Endodermal cell (in vitro differentiated cells): ENCODE results near the gene GHRH. TPM values are rescaled to one million over a fixed set of nuclear protein-coding genes. Genes with fewer than 3 reads are reported as not detected.

Experiments
- DNase-seq: peaks from one replicate; pipeline ENCODE4 v3.0.0-alpha.2; 2017
- H3K27ac ChIP-seq: 2 replicates; pipeline ENCODE4 v1.5.1; 2013; ENCODE audit warnings: mild to moderate bottlenecking, low read depth, low read length, moderate library complexity
- H3K27me3 ChIP-seq: 2 replicates; pipeline ENCODE4 v1.6.1; 2013; ENCODE audit warnings: mild to moderate bottlenecking, low read length, moderate library complexity; ENCODE audit not compliant: insufficient read depth, control insufficient read depth, poor library complexity, severe bottlenecking
- H3K36me3 ChIP-seq: 2 replicates; pipeline ENCODE4 v1.7.0; 2013; ENCODE audit warnings: mild to moderate bottlenecking, low read length, moderate library complexity; ENCODE audit not compliant: control insufficient read depth, insufficient read depth
- H3K4me1 ChIP-seq: one replicate; pipeline ENCODE4 v1.7.0; 2013; ENCODE audit warnings: low read length; ENCODE audit not compliant: control insufficient read depth, insufficient read depth
- H3K4me3 ChIP-seq: 2 replicates; pipeline ENCODE4 v1.5.1; 2013; ENCODE audit warnings: mild to moderate bottlenecking, low read length, moderate library complexity
- H3K9ac ChIP-seq: 2 replicates; pipeline ENCODE4 v1.6.1; 2013; ENCODE audit warnings: mild to moderate bottlenecking, low read length, moderate library complexity; ENCODE audit not compliant: poor library complexity, severe bottlenecking; ENCODE audit errors: extremely low read depth
- H3K9me3 ChIP-seq: 2 replicates; pipeline ENCODE4 v1.6.1; 2013; ENCODE audit warnings: mild to moderate bottlenecking, low read length, moderate library complexity; ENCODE audit not compliant: control insufficient read depth
- H3K27ac Mint-ChIP-seq: 2 replicates; pipeline ENCODE4 v1.8.0; 2020; ENCODE audit warnings: mixed read lengths
- H3K27me3 Mint-ChIP-seq: 2 replicates; pipeline ENCODE4 v1.8.0; 2021; ENCODE audit warnings: mild to moderate bottlenecking, mixed read lengths; ENCODE audit not compliant: insufficient read depth
- H3K36me3 Mint-ChIP-seq: 2 replicates; pipeline ENCODE4 v1.8.0; 2020; ENCODE audit warnings: low read depth, mixed read lengths
- H3K4me1 Mint-ChIP-seq: 2 replicates; pipeline ENCODE4 v1.8.0; 2020; ENCODE audit warnings: mixed read lengths
- H3K4me3 Mint-ChIP-seq: 2 replicates; pipeline ENCODE4 v1.8.0; 2020; ENCODE audit warnings: mild to moderate bottlenecking, moderate library complexity, mixed read lengths
- H3K9me3 Mint-ChIP-seq: 2 replicates; pipeline ENCODE4 v1.8.0; 2020; ENCODE audit warnings: mild to moderate bottlenecking, mixed read lengths
- CTCF ChIP-seq: fragments of 200-600 bp; sonication (generic); conservative IDR thresholded peaks from 2 replicates; pipeline ENCODE4 v1.5.0; 2021; ENCODE audit warnings: antibody characterized with exemption, mild to moderate bottlenecking
- WGBS, 2 experiments: methylation state at CpG; one replicate each; pipeline versions ENCODE4 v1.1.5 to v1.1.7; 2013; ENCODE audit warnings: missing lambda C conversion rate in 2 of 2, mixed read lengths in 1 of 2; ENCODE audit not compliant: insufficient coverage in 1 of 2, insufficient read length in 1 of 2; 5-methylcytosine and 5-hydroxymethylcytosine counted together
- total RNA-seq, 2 donors: library from RNA; stranded (reverse); fragmentation: NEBNext Ultra II Directional in 1 of 2; extraction: Animal tissue kit (Norgen Biotek cat#: 25700) in 1 of 2; gene quantifications; 2 replicates in 1 of 2; 3 replicates in 1 of 2; pipeline ENCODE4 v1.2.1, GENCODE V29; 2021

Gene GHRH
- total RNA-seq, 2 donors from 2014 or later = not detected

- Histone ChIP-seq H3K4me3 (no peak overlapping the region), H3K27me3 (no peaks in the 10 kb centered on the region), H3K27ac (no peak overlapping the region), H3K9ac (no peak overlapping the region), H3K9me3 (no peaks in the 10 kb centered on the region), H3K4me1 (peaks cover 6% of the 10 kb centered on the region), H3K36me3 (peaks cover 58% of the 10 kb centered on the region)
- H3K4me1 Mint-ChIP-seq = peaks cover 35% of the 10 kb centered on the region
- no peak overlapping the region for H3K27ac Mint-ChIP-seq
- H3K9me3 Mint-ChIP-seq = no peaks in the 10 kb centered on the region
- no peak for TF ChIP-seq CTCF
- DNase-seq = no peak
- no peaks in the 10 kb centered on the region for H3K27me3 Mint-ChIP-seq
- 92% methylated on average over 6 of the region's 6 CpGs; no CpG with 5 or more reads in 1 of the 2 experiments for WGBS, 2 experiments
- H3K36me3 Mint-ChIP-seq = peaks cover 54% of the 10 kb centered on the region
- no peak overlapping the region for H3K4me3 Mint-ChIP-seq
Measured at GRCh38 chr20:37305079-37305478, 43.5 kb upstream of the GHRH start.

GRCh38 chr20:37303637-37304036, 42.0 kb upstream of the GHRH start:
- 87 to 100% methylated on average over 2 to 4 of the region's 4 CpGs for WGBS, 2 experiments
- no peaks in the 10 kb centered on the region for H3K4me1 ChIP-seq
- H3K4me3 ChIP-seq = no peak overlapping the region
- H3K36me3 ChIP-seq = peaks cover 61% of the 10 kb centered on the region
- H3K27ac Mint-ChIP-seq = no peak overlapping the region
- no peaks in the 10 kb centered on the region for H3K9me3 ChIP-seq
- no peak for DNase-seq
- no peak for TF ChIP-seq CTCF
- H3K27me3 Mint-ChIP-seq = no peaks in the 10 kb centered on the region
- H3K27ac ChIP-seq = no peak overlapping the region
- peaks cover 56% of the 10 kb centered on the region for H3K36me3 Mint-ChIP-seq
- peaks cover 29% of the 10 kb centered on the region for H3K4me1 Mint-ChIP-seq
- H3K27me3 ChIP-seq = no peaks in the 10 kb centered on the region
- no peaks in the 10 kb centered on the region for H3K9me3 Mint-ChIP-seq
- H3K4me3 Mint-ChIP-seq = no peak overlapping the region
- H3K9ac ChIP-seq = no peak overlapping the region

- no peak overlapping the region for H3K4me3 ChIP-seq
- WGBS, 2 experiments = 86 to 96% methylated on average over 2 of the region's 2 CpGs
- no peaks in the 10 kb centered on the region for H3K4me1 ChIP-seq
- H3K27me3 ChIP-seq = no peaks in the 10 kb centered on the region
- Mint-ChIP-seq H3K4me1 (peaks cover 26% of the 10 kb centered on the region), H3K36me3 (peaks cover 58% of the 10 kb centered on the region), H3K4me3 (no peak overlapping the region), H3K27ac (no peak overlapping the region), H3K27me3 (no peaks in the 10 kb centered on the region), H3K9me3 (no peaks in the 10 kb centered on the region)
- TF ChIP-seq CTCF = no peak
- H3K9ac ChIP-seq = no peak overlapping the region
- DNase-seq = no peak
- H3K9me3 ChIP-seq = no peaks in the 10 kb centered on the region
- peaks cover 66% of the 10 kb centered on the region for H3K36me3 ChIP-seq
- no peak overlapping the region for H3K27ac ChIP-seq
Measured at GRCh38 chr20:37302981-37303380, 41.4 kb upstream of the GHRH start.
